Measurements from ENCODE around the gene EGFLAM.
"Not testable (repeated sequence)": the region's sequence is repeated elsewhere in the genome, so short reads cannot be mapped to it uniquely, and the experiment has no call there.

Gene EGFLAM

DNA sequence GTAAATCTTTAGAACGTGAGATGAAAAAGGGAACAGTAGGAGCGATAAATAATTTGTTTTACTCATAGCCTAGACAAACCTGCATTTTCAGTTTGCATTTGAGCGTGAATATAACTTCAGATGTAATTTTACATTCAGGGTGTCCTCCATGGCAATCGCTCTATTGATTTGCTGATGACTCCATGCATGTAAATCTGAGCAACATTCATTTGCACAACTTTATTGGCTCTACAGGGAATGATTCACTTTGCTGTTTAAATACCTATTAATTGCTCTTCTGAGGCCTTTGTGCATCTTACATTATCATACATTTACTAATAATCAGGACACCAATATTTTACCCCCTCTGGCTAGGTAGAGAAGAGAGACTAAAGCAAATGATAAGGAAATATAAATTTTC is 122.2 kb downstream of the EGFLAM start:
- DNase-seq = no peak

DNA sequence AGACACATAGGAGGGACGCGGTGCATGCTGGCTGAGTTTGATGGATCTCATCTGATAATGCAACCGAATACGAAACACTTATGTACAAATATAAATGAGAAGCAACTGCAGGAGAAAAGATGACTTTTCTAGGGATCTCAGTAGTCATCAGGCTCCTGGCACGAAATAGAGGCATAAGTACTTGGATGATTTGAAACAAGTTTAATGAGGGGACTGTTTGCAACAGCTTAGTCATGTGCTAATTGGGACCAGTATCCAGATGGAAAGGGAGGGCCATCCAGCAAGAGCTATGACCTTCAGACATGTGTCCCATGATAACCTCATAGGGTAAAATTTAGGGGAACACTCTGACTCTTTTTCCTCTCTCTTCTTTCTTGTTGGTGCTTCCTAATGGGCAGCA is 123.0 kb downstream of the EGFLAM start:
- no peak for DNase-seq

DNA sequence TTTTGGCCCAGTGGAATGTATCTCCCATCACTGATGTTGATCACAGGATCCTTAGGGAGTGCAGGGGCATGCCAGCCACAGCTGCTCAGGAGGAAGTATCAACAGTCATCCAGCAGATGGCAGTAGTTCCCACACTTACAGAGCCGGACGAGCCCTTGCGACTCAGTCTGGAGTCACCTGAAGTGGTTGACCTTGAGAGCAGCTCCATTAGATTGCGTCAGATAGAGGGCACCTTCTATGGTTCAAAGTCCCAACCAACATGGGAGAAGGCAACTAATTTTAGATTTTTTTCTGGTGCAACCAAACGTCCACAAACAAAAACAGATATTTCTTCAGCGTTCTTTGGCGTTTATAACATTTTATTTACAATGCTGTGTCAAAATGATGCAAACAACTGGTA is 124.5 kb downstream of the EGFLAM start:
- peak; percentile 57 to 73 (median 68) for DNase-seq

DNA sequence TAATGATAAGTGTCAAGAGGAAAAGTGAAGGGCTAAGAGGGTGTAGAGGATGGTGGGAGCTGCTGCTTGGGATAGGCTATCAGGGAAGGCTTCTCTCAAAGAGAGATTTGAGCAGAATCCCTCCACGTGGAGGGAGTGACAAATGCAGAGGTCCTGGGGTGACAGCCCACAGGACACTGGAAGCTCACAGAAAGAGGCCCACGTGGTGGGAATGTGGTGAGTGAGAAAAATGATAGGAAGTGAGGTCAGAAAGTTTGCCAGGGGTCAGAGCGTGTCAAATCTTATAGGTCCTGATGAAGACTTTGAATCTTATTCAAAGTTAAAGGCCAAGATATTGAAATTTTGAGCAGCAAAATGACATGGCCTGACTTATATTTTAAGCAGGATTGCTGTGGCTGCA is 125.3 kb downstream of the EGFLAM start:
- no peak for DNase-seq

DNA sequence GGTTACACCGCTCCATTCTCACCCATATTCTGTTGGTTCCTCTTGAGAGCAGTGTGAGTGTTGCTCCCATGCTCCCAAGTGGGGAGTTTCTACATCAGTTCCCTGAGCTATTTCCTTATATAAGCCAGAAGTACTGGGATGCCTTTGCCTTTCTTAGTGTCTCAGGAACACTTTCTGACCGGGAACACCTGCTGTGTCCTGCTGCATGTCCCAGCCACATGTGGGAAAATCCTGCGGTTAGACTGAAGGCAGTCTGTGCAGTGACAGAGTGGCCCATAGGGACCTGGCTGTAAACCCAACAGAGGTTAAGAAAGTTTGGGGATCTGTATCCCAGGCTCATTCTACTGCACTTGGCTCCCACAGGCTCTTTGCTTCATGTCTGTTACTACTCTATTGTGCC is 126.0 kb downstream of the EGFLAM start:
- no peak for DNase-seq

DNA sequence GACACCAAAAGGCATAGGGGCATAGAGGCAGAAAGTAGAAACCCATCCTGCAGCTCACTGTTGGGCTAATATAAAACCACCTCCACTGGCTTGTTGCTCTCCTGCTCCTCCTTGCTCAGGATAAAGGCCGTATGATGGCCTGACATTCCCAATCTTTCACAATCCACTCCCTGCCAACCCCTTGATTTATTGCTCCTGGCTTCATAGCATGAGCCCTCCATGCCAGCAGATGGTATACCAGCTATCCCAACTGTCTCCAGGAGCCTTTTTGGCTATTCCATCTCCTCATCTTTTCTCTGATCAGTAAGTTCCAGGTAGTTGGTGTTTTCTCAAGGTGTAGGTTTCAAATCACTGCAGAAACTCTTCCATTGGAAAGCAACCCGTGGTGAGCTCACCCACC is 128.8 kb downstream of the EGFLAM start:
- no peak for DNase-seq

DNA sequence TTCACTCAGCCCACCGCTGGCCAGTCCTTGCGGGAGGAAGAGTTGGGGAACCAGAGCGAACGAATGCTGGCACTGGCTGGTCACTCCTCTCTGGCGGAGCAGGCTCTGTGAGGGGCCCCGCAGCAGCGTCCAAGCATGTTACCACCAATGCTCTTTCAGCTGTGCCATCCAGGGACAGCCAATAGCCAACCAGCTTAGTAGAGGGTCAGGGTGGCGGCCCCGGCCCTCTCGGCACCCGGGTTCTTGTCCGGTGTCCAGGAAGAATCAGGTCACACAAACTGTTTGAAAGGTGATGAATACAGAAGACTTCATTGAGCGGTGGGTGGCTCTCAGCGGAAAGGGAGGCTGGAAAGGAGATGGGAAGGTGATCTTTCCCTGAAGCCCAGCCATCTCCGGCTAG is 135.3 kb downstream of the EGFLAM start:
- DNase-seq = no peak

DNA sequence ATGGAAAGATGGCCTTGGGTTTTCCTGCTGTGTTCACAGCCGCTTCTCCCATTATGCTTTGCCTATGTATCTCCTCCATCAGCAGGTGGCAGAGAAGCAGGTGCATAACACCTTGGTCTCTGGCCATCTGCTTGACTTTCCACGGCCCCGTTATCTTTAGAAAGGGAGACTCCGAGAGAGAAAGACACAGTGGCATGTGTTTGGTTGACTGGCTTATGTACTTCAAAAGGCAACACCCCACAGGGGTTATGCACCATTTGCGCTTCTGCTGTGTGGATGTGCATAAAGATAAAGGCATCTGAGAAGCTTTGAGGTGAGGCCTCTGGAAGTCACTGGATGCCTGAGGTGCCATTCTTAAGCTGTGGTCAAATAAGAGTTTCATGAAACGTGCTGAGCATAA is 138.4 kb downstream of the EGFLAM start:
- no peak for DNase-seq

DNA sequence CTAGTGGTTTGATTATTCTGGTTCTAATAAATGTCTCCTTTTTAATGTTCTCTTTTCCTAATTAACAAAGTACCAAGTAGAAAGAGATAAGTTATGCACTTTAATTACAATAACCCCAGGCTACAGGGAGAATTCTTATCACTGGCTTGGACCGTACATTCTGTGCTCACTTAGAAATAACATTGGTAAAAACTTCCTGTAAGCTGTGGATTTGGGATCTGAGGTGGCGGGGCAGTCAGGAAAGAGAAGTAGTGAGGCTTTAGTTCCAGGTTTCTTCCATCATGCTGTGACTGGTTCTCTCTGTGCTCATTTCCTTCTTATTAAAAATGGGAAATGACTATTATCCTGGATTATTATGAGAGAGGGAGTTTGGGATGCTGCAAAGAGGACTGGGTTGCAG is 142.0 kb downstream of the EGFLAM start:
- no peak for DNase-seq

DNA sequence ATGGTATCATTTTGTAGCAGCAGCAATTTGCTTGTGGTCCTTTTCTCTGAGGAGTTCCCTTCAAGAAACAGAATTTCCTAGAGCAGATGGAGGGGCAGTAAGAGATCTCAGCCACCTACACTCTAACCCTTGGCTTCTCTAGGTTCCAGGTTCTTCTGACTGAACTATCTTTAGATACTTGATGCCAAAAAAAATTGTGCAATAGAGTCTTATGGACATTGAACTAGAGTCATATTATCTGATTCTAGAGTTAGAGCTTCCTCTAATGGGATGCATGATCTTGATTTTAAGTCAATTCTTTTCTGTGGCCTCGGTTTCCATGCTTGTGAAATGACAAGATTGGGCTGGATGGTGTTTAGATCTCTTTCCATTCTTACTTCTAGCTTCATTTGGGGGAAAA is 142.8 kb downstream of the EGFLAM start:
- no peak for DNase-seq

DNA sequence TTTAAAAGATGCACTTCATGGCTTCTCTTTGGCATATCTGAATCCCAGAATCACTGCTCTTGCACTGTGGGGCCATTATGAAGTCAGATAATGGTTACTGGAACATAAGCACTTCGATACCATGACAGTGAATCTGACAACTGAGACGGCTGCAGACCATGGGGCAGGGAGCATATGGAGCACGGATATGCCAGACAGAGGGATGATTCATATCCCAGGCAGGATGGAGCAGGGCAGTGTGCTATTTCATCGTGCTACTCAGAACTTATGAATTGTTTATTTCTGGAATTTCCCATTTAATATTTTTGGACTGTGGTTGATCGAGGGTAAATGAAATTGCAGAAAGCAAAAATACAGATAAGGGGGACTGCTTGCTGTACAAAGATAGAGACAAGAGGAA is 145.0 kb downstream of the EGFLAM start:
- DNase-seq = no peak

DNA sequence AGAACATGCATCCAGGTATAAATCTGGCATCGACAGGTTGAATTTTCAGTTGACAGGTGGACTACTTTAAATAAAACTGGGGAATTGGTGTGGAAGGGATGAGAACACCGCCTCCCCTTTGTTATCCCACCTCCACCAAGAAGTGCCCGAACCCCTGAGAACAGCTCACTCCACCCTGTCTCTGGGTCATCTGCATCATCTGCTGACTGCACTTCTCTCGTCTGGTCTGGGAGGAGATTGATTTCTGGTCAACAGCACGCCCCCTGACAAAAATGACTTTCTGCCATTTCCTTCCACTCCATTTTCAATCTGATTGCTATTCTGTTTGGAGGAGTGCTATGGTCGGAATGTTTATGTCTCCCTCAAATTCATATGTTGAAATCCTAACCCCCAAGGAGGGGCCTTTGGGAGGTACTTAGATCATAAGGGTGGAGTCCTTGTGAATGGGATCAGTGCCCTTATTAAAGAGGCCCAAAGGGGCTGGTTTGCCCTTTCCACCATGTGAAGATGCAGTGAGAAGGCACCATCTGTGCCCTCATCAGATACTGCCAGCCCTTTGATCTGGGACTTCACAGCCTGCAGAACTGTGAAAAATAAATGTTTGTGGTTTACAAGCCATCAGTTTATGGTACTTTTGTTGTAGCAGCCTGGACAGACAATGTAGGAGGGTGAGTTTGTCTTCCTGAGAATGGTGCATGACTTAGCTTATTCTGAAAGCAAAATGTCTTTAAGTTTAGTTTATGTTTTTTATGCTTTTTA is 145.7 kb downstream of the EGFLAM start:
- DNase-seq = no peak

DNA sequence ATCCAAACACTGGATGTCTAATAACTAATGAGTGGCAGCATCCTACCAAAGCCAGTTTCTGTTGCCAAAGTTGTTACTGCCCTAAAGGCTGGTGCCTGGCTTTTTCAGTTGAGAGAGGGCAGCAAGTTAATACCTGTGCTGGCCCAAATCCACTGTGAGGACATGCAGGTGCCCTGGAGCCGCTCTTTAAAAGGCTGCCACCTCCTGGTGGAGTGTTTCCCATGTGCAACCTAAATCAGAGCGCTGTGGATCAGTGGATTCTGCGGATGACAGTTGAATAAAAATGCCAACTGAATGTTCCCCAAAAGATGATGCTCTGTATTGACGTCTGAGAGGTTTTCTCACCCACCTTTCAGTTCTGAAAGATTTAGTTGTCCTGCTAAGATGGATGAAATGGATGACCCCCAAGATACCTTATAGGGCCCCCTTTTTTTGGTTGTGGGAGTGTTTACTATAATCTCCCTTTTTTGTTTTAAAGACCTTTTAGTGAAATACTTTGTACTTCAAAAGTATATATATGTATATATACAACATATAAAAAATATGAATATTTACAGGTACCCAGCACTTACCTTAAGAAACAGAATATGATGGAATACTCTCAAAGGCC is 146.4 kb downstream of the EGFLAM start:
- no peak for DNase-seq

DNA sequence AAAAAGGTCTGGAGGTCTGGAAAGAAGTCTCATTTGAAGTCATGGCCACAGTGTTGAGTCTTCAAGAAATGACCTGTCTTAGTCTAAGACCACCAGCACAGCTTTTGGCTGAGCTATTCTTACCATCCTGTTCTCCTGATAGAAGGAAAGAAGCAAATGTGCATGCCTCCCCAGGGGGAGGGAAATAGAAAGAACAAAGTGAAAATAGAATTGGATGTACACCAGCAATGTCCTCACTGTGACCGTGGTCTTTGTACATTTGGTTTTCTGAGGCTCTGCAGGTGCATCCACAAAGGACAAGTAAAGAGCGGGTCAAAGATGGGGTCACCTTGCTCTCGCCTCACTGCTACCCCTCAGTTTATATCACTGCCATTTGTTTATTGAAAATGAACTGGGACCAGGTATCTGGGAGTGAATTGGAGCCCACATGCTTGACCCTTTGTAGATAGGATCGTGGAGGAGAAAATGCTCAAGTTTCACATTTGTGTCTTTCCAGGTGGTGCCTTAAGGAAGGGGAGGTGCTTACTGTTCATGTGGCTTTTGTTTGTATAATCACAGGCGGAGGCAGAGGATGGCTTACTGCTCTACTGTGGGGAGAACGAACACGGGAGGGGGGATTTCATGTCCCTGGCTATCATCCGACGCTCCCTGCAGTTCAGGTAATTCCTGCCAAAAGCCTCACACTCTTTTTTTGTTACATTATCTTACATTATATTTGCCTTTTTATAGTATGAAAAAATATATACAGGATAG is 150.3 kb downstream of the EGFLAM start:
- no peak for DNase-seq

DNA sequence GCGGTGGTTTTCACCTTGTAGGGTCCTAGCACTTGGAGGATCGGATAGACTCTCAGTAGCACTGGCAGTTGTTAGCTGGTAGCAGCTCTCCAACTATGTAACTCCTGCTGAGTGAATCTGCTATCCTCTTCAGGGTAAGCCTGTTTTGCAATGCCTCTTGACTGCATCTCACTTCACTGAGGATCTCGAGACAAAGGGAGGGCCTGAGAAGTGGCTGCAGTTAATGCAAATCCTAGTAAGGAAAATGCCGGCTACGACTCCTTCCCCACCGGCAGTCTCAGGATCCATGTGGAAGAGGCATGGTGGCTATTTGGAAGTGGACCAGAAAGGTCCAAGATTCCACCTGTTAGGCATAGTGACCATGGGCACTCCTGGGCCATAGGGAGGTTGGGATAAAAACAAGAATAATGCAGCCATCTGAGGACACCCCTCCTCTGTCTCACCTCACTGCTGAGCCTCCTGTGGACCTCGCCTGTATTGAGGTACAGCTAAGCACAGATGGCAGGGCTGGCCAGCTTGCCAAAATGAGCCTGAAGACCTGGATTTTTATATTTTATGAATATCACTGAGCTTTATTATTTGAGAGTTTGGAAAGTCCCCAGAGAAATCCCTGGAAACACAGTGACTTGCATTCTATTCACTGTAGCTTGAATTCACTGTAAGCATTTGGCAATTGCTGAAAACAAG is 152.1 kb downstream of the EGFLAM start:
- no peak for DNase-seq

DNA sequence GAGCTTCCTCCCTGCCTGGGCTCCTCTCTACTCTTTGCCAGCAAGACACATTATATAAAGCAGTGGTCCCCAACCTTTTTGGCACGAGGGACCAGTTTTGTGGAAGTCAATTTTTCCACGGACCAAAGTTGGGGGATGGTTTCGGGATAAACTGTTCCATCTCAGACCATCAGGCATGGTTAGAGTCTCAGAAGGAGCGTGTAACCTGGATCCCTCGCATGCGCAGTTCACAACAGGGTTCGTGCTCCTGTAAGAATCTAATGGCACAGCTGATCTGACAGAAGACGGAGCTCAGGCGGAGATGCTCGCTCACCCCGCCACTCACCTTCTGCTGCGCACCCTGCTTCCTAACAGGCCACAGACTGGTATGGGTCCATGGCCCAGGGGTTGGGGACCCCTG is 155.3 kb downstream of the EGFLAM start:
- DNase-seq = no peak

DNA sequence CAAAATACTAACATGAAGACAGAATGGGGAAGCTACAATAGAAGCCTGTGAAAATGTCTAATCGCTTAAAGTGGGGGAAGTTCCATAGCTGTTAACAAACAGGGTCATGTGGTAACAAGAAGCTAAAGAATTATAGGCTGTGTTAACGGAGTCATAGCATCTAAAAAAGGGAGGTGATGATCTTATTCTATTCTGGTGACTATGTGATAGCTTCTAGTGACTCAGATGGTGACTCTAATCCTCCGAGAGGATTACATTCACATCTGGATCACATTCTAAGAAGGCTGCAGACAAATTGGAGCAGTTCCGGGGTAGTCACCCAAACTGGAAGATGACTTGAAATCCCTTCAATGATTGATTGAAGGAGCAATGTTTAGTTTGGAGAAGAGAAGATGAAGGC is 156.0 kb downstream of the EGFLAM start:
- DNase-seq = peak; percentile 13 to 45 (median 25)

DNA sequence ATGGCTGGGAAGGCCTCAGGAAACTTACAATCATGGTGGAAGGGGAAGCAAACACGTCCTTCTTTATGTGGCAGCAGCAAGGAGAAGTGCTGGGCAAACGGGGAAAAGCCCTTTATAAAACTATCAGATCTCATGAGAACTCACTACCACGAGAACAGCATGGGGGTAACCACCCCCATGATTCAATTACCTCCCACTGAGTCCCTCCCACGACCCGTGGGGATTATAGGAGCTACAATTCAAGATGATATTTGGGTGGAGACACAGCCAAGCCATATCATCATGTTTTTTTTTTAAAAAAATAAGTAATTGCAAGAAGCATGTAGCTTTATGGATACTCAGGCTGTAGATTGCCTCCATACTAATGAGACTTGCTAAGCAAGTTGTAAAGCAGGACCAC is 157.4 kb downstream of the EGFLAM start:
- DNase-seq = not testable (repeated sequence)

DNA sequence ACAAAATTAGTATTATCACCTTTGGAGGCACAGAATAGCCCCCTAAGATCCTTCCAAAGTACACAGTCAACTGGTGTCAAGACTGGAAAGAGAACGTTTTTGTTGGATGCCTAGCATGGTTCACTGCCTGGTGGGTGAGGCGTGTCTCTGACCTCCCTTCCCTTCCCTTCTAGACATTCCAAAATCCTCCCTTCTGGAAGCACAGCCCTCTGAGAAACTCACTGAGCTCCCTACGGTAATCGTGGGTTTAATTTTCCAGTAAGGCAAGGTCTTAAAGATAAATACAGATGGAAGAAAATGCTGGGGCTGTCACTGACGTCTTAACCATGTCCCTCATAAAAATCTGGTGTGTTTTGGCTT is 159.3 kb downstream of the EGFLAM start:
- DNase-seq = no peak

DNA sequence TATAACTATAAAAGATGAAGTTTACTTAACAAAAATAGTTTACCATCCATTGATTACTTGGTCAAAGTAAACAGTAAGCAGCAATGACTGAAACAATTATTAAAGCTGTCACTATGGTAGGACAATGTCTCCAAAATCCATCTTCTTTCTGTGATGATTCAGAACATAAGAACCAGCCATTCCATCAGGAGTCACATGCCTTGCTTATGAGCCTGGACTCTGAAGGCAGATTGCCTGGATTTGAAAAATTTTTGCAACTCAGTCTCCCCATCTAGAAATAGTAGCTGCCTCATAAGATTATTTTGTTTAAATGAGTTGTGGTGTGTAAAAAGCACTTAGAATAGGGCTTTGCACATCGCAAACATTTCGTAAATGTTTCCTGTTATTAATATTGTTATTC is 161.9 kb downstream of the EGFLAM start:
- DNase-seq = no peak

DNA sequence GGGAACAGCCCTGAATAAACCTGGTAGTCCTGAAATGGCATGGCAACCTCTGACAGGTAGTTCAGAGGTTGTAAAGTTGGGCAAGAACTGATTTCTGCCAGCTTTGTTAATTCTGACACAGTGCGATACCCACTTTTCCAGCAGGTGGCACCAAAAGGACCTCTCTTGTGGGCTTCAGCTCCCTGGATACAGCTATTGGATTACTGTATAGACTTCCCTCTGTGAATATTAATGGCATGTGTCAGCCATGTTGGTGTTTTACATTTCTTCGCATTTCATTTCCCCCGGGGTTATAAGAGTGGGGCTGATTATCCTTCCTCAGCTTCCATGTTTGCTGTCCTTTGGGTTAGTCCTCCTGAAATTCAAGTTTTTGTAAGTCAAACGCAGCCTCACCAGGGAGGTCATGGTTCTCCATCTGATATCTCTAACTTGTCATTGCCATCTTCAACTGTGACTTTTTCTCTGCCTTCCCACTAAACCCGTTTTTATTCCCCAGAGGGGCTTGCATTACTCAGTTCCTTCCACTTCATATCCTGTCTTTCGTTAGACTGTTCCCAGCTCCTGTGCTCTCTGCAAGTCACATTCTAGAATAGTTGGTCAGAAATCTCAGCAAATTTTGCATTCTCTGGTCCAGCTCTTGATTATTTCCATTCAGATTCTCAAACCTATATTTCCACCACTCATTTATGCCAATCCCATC is 162.5 kb downstream of the EGFLAM start:
- DNase-seq = peak; percentile 61 to 64 (median 62)

DNA sequence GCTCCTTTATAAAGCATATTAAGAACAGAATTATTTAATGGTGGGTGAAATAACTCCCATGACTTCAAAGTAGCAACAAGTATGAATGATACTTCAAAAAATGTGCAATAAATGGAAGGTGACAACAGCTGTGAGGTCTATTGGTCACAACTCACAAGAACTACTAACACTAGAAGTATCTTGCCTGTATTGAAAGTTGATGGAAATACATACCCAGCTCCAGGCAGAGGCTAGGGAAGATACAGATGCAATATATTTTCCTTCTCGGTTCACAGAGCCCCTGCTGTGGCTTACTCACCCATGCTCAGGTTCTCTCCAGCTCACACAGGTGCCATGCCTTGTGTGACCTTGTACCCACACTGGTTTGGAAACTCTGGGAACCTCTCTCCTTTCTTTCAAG is 164.3 kb downstream of the EGFLAM start:
- no peak for DNase-seq

All from suppressor macrophage treated with lipopolysaccharide for 1 hour (primary cell).